ENCODE results near the gene TNRC6C.
"Not testable (repeated sequence)": the region's sequence is repeated elsewhere in the genome, so short reads cannot be mapped to it uniquely, and the experiment has no call there.

The TNRC6C gene

DNA sequence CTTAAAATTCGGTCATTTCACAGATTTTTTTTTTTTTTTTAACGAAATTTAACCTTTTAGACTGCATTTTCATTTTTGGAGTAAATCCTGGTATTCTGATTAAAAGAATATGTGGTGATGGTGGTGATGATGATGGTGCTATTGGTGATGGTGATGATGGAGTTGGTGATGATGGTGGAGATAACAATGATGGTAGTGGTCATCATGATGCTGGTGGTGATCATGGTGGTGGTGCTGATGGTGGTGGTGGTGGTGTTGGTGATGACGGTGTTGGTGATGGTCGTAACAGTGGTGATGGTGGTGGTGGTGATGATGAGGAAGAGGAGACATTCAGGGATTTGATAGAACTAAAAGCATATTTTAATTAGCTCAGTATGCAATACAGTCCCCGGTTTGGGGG is 84.0 kb downstream of the TNRC6C start:
- no peak for DNase-seq (ENCODE audit: low read depth in 2 of 2)

DNA sequence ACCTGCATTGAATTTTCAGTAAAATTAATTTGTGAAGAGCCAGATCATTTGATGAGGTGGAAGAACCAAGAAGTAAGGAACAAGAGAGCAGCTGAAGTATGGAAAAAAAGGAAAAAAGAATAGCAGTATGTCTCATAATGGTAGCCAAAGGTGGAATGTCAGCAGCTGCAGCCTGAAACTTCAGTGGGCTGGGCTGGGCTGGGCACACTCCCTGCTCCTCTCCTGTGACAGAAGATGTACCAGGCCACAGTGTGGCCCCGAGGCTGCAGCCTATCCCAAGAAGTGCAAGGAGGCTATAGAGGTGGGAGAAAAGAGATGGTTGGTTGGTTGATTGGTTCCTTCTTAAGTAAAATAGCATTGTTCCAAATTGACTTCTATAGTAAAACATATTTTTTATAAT is 84.5 kb downstream of the TNRC6C start:
- DNase-seq (ENCODE audit: low read depth in 2 of 2) = no peak

DNA sequence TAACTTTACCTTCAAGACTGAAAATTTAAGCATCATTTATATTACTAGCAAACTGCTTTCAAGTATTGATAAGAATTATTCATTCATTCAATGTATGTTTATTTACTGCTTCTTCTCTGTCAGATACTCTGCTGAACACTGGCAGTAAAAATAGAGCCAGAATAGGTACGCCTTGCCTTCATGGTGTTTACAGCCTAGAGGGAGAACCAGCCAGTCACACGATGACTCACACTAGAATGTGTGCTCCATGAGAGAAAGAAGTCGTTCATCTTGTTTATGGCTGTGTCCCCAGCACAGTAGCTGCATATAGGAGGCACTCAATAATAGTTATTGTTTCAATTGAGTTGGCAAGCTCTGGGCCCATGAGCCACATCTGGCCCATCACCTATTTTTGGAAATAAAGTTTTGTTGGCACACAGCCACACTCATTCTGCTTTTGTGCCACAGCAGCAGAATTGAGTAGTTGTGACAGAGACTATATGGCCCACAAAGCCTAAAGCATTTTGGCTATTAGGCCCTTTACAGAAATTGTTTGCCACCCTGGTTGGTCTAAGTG is 85.9 kb downstream of the TNRC6C start:
- no peak for DNase-seq (ENCODE audit: low read depth in 2 of 2)

DNA sequence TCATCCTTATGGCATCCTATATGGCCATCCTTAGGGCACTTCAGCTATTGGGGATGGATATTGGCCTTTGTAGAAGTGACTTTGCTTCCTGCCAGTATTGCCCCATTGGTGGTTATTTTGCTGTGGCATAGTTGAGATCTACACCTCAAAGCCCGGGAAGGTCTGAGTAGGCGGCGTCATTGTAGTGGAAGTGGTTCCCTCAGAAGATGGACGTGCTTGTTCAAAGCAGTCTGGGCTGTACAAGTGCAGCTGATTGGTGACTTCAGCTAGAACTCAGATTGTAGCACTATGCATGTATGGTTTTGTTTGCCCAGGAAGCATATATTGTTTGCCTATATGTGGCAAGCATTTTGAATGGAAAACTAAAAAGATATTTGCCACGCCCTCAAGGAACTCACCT is 86.8 kb downstream of the TNRC6C start:
- no peak for DNase-seq (ENCODE audit: low read depth in 2 of 2)

DNA sequence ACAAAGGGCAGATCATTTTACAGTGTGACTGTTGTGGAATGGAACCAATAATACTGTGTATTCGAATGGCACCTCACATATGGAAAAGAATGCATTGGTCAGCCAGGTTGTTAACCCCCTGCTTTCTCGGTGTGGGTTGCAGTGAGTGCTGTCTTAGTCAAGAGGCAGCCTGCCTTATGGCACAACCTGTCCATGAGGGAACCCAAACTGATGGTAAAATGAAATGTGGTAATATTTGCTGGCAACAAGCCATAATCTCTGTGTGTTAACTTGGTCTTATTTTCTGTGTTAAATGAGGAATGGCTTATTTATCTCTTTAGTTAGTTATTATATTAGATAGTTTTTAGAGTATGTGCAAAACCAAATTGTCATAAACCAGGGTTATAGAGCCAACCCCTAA is 88.4 kb downstream of the TNRC6C start:
- DNase-seq (ENCODE audit: low read depth in 2 of 2) = no peak

DNA sequence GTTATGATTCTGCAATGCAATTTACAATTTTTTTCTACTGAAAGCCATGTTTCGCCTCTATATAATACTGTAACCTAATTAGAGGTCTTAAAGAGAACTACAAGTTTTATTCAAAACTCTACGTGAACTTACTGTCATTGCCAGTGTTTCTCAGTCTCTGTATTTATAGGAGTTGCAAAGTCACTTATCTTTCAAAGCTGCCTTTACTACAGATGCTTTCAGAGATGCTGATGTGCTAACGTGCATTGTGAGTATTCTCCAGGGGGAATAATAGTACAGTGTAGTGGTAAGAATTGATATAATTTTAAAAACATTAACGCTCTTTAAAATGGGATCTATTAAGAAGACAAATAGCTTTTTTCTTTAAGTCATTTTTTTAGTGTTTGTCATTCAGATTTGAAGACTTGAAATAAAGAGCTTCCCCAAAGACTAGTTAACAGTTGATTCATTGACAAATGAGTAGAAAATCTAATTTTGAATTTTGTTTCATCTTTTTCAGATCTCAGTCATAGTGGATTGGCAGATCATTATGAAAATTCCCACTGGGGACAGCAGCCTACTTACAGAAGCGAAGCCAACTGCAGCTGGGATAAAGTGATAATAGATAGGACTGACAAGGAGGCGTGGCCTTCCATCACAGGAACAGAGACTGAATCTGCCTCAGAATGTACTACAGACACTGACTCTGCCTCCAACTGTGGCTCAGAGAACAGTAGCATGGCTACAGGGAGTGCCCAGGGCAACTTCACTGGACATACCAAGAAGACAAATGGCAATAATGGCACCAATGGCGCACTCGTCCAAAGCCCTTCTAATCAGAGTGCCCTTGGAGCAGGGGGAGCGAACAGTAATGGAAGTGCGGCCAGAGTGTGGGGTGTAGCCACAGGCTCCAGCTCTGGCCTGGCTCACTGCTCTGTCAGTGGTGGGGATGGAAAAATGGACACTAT is 90.1 kb downstream of the TNRC6C start:
- DNase-seq (ENCODE audit: low read depth in 2 of 2) = no peak

DNA sequence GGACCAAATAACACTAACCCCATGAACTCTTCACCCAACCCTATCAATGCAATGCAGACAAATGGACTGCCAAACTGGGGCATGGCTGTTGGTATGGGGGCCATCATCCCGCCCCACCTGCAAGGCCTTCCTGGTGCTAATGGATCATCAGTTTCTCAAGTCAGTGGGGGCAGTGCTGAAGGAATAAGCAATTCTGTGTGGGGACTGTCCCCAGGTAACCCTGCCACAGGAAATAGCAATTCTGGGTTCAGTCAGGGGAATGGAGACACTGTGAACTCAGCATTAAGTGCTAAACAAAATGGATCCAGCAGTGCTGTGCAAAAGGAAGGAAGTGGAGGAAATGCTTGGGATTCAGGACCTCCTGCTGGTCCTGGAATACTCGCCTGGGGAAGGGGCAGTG is 91.1 kb downstream of the TNRC6C start:
- no peak for DNase-seq (ENCODE audit: low read depth in 2 of 2)

DNA sequence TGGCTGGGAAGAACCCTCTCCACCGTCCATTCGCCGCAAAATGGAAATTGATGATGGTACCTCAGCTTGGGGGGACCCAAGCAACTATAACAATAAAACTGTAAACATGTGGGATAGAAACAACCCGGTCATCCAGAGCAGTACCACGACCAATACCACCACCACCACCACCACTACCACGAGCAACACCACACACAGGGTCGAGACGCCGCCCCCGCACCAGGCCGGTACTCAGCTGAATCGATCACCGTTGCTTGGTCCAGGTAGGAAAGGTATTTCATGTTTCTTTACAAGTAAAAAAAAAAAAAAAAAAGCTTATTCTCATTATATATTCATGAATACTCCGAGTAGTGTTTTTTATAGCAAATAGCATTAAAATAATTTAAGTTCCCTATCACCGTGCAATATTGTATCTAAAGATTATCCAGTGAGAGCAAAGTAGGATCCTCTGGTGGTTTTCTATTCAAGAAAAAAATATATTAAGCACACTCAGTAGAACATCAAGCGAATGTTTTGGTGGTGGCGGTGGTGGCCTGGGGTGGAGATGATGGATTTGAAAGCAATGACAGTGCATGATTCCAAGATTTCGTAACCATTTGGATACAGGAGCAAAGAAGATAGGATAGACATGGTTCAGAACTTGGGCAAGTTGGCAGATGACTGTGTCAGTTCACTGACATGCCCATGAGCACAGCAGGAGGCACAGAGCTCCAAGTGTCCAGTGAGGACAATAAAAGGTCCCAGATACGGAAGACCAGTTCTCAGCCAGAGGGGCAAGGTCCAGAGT is 92.9 kb downstream of the TNRC6C start:
- no peak for DNase-seq (ENCODE audit: low read depth in 2 of 2)

DNA sequence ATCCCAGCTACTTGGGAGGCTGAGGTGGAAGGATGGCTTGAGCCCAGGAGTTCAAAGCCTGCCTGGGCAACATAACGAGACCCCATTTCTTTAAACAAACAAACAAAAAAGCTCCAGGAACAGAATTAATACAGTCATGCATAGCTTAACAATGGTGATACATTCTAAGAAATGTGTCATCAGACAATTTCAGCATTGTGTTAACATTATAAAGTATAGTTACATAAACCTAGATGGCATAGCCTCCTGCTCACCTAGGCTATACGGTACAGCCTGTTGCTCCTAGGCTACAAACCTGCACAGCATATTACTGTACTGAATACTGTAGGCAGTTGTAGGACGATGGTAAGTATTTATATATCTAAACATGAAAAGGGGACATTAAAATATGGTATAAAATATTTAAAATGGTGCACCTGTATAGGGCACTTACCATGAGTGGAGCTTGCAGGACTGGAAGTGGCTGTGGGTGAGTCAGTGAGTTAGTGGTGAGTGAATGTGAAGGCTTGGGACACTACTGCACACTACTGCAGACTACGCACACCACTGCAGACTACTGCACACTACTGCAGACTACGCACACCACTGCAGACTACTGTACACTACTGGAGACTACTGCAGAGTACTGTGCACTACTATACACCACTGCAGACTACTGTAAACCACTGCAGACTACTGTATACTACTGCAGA is 95.4 kb downstream of the TNRC6C start:
- no peak for DNase-seq (ENCODE audit: low read depth in 2 of 2)

DNA sequence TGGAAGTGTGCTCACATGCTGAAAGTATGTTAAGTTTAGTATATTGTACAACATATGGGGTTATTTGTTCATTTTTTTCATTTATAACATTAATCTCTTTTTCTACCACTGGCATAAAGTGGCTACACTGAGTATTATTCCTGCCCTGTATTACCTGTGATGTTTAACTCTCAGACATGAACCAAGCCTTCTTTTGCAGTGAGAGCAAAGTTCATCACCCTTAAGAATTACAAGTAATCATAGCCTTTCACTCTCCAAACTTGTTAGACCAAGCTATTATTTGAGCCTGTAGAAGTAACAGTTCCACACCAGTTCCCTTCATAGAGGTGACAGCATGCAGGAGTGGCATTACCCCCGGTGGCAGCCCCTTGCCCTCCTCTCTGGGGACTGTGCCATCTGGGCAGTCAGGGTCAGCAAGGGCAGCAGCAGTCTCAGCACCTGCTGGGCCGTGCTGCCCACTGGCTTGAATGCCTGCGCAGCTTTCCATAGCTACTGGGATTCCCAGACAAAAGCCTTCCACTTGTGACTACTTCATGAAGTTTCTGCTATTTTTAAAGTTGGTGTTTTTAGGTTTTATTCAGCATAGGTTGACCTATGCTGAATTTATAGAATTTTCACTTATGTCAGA is 98.7 kb downstream of the TNRC6C start:
- DNase-seq (ENCODE audit: low read depth in 2 of 2) = no peak

DNA sequence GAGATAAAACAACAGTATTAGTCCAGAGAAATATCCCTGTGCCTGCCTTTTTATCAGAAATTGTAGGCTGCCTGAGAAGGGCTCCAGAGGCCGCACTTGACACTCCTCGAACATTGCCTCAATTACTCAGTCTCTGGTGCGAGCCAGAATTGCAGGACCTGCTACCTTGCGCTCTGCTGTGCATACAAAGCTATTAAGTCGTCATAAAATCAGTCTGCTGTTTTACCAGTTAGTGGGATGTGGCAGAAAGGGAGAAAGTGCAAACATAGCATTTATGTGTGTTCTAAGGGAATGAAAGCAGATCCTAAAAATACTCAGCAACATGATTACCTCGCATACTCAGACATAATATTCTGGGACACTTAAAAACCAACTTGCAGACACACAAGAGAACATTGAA is 99.5 kb downstream of the TNRC6C start:
- DNase-seq (ENCODE audit: low read depth in 2 of 2) = no peak

DNA sequence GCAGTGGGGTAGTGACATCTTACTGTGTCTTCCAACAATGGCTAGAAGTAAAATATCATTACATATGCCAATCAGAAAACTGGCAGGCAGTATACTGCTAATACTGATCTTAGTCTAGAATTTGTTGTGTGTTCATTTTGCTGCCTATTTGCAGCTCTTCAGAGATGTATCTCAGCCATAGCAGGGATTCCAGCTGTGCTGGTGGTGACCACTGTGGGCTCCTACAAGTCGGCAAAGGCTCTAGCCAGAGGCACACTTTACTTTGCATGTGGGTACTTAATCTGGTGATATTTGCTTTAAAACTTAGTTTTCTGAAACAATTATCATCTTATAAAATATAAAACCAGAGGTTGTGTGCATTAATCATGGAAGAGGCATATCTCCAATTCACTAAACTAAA is 100.1 kb downstream of the TNRC6C start:
- DNase-seq (ENCODE audit: low read depth in 2 of 2) = no peak

DNA sequence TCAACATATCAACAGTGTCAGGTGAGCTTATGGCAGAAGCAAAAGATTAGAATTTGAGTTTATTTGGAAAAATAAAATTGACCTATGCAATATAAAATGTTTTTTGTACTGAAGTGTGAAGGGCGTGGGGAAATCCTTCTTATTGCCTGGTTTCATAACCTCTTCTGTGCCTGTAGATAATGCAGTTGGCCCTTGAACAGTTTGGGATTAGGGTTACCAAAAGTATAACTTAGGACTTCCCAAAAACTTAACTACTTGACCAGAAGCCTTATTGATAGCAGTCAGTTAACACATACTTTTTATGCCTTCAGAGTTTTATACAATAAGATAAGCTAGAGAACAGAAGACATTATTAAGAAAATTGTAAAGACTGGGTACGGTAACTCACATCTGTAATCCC is 104.1 kb downstream of the TNRC6C start:
- no peak for DNase-seq (ENCODE audit: low read depth in 2 of 2)

DNA sequence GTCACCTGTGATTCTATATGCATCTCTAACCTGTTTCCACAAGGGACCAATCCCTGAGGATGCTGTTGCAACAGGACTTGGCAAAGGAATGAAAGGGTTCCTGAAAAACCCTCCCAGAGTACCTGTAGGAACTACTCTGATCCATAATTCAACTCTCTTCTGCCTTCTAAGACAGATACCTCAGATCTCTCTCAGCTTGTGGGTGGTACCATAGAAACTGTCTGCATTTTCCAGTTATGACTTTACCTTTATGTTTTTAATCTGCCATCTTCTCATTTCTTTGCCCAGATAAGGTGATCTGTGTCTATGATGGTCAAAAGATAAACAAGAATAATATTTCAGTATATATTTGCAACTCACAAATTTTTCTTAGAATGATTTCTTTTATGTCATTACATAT is 105.0 kb downstream of the TNRC6C start:
- DNase-seq (ENCODE audit: low read depth in 2 of 2) = no peak

DNA sequence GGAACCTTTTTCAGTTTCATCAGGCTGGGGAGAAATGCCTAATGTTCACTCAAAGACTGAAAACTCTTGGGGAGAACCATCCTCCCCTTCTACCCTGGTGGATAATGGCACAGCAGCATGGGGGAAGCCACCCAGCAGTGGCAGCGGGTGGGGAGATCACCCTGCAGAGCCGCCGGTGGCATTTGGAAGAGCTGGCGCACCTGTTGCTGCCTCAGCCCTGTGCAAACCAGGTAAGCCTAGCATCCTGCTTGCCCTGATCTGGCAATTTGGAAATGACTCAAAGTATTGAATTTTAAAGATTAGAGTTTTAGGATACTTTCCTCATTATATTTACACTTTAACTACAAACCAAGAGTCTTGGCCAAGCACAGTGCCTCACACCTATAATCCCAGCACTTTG is 106.2 kb downstream of the TNRC6C start:
- DNase-seq (ENCODE audit: low read depth in 2 of 2) = no peak

DNA sequence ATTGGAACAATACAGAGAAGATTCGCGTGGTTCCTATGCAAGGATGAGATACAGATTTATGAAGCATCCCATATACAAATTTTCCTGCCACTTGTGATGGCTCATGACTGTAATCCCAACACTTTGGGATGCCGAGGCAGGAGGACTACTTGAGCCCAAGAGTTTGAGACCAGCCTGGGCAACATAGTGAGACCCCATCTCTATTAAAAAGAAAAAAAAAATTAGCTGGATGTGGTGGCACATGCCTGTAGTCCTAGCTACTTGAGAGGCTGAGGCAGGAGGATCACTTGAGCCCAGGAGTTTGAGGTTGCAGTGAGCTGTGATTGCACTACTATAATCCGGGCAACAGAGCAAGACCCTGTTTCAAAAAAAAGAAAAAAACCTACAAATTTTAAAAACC is 108.5 kb downstream of the TNRC6C start:
- DNase-seq (ENCODE audit: low read depth in 2 of 2) = not testable (repeated sequence)

DNA sequence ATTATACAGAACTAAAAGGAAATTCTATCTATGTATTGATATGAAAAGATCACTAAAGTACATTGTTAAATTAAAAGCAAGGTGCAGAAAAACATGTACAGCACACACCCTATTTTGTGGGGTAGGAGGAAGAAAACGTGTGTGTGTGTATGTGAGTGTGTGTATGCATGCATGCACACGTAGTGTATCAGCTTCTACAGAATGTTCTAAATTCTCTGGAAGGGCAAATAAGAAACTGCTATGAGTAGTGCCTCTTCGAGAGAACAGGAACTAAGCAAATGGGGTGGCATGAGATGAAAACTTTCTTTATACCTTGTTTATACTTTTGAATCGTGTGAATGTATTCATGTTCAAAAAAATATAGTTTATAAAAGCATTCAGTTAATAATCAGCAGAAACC is 111.2 kb downstream of the TNRC6C start:
- no peak for DNase-seq (ENCODE audit: low read depth in 2 of 2)

DNA sequence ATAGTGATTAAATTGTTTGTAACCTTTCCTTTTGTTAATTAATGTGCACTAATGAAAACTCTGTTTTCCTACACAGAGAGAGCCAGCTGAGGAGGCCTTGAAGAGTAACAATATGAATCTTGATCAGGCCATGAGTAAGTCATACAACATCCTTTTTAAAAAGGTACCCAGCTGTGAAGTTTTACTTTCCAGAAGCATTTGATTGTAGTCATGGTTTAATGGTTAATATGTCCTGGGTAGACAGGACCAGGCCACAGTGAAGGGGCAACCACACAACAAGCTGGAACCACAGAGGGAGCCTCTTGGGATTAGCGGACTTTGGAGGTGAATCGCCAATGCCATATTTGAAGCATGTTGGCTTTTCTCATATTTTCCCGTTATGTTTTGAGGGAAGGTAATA is 114.5 kb downstream of the TNRC6C start:
- DNase-seq (ENCODE audit: low read depth in 2 of 2) = no peak

DNA sequence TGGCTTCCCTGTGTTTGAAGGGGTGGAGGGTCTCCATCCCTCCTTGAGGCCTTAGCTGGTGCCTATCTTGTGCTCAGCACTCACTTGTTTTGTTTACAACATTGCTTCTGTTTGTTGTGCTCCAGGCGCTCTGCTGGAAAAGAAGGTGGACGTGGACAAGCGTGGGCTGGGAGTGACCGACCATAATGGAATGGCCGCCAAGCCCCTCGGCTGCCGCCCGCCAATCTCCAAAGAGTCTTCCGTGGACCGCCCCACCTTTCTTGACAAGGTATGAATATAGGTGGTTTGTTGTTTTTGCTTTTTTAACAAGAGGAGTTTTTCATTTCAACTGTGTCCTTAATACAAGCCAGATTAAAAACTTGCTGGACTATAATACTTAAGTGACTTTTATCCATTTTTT is 116.5 kb downstream of the TNRC6C start:
- DNase-seq (ENCODE audit: low read depth in 2 of 2) = no peak

DNA sequence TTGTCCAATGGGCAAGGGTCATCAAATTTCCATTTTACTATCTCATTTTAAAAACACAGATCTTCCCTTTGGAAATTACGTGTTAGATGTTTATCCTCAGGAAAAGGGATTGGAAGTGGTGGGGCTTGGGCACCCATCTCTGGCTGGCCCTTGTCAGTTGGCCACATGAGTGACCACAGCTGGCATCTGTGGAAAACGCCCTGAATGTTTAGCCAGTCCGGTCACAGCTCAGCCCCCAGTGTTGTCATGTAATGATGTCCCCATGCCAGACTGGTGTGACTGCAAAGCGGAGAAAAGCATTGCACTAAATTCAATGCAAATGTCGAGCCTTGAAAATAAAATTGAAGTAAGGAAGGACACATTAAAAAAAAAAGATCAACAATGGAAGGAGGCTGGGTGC is 117.0 kb downstream of the TNRC6C start:
- DNase-seq (ENCODE audit: low read depth in 2 of 2) = no peak

DNA sequence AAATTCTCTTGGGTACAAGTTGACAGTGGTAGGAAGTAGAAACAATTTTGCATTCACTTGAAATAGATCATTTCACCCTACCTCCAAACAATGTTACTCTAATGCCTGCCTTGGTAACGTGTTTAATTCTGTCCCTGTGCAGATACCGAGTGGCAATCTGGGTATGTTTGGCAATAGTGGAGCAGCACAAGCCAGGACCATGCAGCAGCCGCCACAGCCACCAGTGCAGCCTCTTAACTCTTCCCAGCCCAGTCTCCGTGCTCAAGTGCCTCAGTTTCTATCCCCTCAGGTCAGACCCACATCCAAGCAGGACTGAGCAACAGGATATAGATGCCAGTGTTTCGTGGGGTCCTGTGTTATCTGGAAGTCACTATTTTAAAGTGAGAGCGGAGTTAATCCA is 120.8 kb downstream of the TNRC6C start:
- no peak for DNase-seq (ENCODE audit: low read depth in 2 of 2)

DNA sequence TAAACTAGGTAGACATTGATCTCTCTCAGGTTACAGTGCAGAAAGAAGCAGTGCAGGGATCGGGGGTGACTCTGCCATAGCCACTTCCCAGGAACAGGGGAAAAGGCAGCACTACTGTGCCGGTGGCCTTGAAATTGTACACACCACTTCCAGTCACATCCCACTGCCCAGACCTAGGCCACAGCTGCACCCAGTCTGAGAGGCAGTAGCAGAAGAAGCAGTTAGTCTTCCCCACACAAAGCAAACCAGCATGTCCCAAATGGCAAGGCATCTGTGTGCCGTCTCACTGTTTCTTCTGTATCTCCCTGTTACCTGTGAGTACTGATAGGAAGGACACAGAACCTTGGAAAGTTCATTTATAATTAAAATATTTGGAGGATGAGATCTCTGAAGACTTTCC is 123.0 kb downstream of the TNRC6C start:
- DNase-seq (ENCODE audit: low read depth in 2 of 2) = no peak

All from activated CD4-positive, alpha-beta T cell treated with anti-CD3 and anti-CD28 coated beads for 24 hours (primary cell).